HCT116 (cell line): Measurements from ENCODE around the gene CCDC92B.

ENCODE experiments used
- CTCF ChIP-seq, 3 experiments: fragments of 200-600 bp in 1 of 3; sonication (generic) in 1 of 3; IDR thresholded peaks in 2 of 3; conservative IDR thresholded peaks in 1 of 3; 2 replicates each; pipeline ENCODE4 v1.5.1; 2012 to 2017; ENCODE audit warnings: low read depth in 2 of 3, low read length in 2 of 3, antibody characterized with exemption in 1 of 3, borderline replicate concordance in 1 of 3, control low read depth in 1 of 3, mild to moderate bottlenecking in 1 of 3, mixed read lengths in 1 of 3, mixed run types in 1 of 3, moderate library complexity in 1 of 3; ENCODE audit not compliant: insufficient read depth in 1 of 3
- EGR1 ChIP-seq: IDR thresholded peaks from 2 replicates; pipeline ENCODE4 v1.6.1; 2012; ENCODE audit warnings: low read depth
- EZH2 ChIP-seq: fragments of 200-600 bp; sonication (generic); IDR thresholded peaks from 2 replicates; pipeline ENCODE4 v1.6.1; 2017; ENCODE audit warnings: antibody characterized with exemption, mixed run types
- EZH2phosphoT487 ChIP-seq: fragments of 200-600 bp; IDR thresholded peaks from 2 replicates; pipeline ENCODE4 v1.6.1; 2018; ENCODE audit warnings: antibody characterized with exemption, borderline replicate concordance
- JUND ChIP-seq: IDR thresholded peaks from 2 replicates; pipeline ENCODE4 v1.6.1; 2012
- MAX ChIP-seq: IDR thresholded peaks from 2 replicates; pipeline ENCODE4 v1.6.1; 2012
- POLR2A ChIP-seq: IDR thresholded peaks from 2 replicates; pipeline ENCODE4 v1.7.0; 2011; ENCODE audit warnings: borderline replicate concordance; ENCODE audit not compliant: insufficient read depth, insufficient read length; ENCODE audit errors: extremely low read depth
- REST ChIP-seq: IDR thresholded peaks from 2 replicates; pipeline ENCODE4 v1.6.1; 2012; ENCODE audit warnings: low read depth
- SIN3A ChIP-seq: IDR thresholded peaks from 2 replicates; pipeline ENCODE4 v1.6.1; 2012; ENCODE audit warnings: low read depth
- SP1 ChIP-seq: IDR thresholded peaks from 2 replicates; pipeline ENCODE4 v1.6.1; 2012; ENCODE audit warnings: low read depth
- TCF7L2 ChIP-seq: IDR thresholded peaks from 2 replicates; pipeline ENCODE4 v1.7.0; 2011; ENCODE audit warnings: borderline replicate concordance, inconsistent platforms; ENCODE audit not compliant: insufficient read depth, insufficient read length; ENCODE audit errors: extremely low read depth
- YY1 ChIP-seq: IDR thresholded peaks from 2 replicates; pipeline ENCODE4 v1.6.1; 2011; ENCODE audit warnings: low read length, low read depth, moderate library complexity, mild to moderate bottlenecking; ENCODE audit not compliant: insufficient replicate concordance; ENCODE audit errors: extremely low read depth

- TF ChIP-seq CTCF (IDR thresholded peaks at IDR 0.05 in 2 of 3, conservative IDR thresholded peaks at IDR 0.05 in 1 of 3; ENCODE audit: borderline replicate concordance in 1 of 3, insufficient read depth in 1 of 3, low read depth in 2 of 3, low read length in 2 of 3), result no peak
- no peak for TF ChIP-seq EZH2phosphoT487
- TF ChIP-seq EGR1, result no peak
- TF ChIP-seq EZH2, result no peak
- TF ChIP-seq POLR2A, result no peak
- no peak for TF ChIP-seq YY1
- no peak for TF ChIP-seq MAX
- no peak for TF ChIP-seq JUND
- TF ChIP-seq TCF7L2, result no peak
- TF ChIP-seq REST, result no peak
- TF ChIP-seq SP1, result no peak
- TF ChIP-seq SIN3A, result no peak
These were observed 67.8 kb downstream of the CCDC92B start for GRCh38 chr17:2681650-2682049.
